Measurements from ENCODE around the gene CCNI.

GRCh38 chr4:77025643-77026321, 50.0 kb downstream of the CCNI start:
- TF ChIP-seq GATA3 (IDR thresholded peaks at IDR 0.05; ENCODE audit: low read depth, low read length) (no peak), GATA2 (IDR thresholded peaks at IDR 0.05; ENCODE audit: low read depth, low read length) (no peak)
